ENCODE measurements around the gene TMEM164.
A peak's percentile ranks its signal among the peaks of the same experiment; 100 is the strongest.

TMEM164 gene

DNA sequence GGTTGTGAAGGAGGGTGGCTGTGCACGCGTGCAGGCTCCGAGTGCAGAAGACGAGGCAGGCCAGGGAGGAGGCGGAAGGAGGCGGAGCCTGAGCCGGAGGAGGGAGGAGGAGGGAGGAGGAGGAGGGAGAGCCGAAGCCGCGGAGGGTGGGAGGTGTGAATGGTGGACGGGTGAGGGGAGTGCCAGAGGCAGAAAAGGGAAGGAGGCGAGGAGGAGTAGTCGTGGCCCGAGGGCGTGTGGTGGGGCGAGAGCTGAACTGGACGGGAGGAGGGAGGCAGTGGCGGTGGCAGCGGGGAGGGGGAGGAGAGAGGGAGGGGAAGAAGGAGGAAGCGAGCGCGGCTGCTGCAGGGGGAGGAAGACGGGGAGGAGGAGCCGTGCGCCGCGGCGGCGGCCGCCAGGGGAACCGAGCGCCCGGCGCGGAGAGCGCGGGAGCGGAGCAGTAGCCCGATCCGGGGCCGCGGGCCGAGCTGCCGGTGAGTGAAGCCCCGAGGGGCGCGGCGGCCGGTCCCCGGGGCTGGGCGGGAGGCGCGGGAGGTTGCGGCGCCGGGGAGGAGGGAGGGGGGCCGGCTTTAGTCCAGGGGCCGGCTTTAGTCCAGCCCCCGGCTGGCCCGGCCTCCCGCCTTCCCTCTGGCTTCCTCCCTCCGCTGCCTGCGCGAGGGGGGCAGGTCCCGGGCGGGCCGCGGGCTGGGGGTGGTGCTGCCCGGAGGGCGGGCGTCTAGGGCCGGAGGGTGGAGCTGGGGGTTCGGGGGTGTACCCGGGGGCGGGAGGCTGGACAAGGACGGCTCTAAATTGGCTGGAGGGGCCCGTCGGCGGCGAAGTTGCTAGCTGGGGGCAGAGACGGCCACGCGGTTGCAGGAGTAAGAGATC, at the start of gene TMEM164:
TSS of gene TMEM164 (plus strand) at position 815 of the 867 bp plus-strand sequence. CDS start 661 bp downstream, outside the sequence.
- H3K9me2 ChIP-seq (replicated peaks; ENCODE audit: insufficient read depth, low read length), result no peaks in the 10 kb centered on the region
- H3K27ac ChIP-seq (ENCODE audit: low read length), result peak within 1 kb of the TSS; percentile 79
- H3K79me2 ChIP-seq (ENCODE audit: low read length), result peaks cover 45% of the 10 kb centered on the region
- no peaks in the 10 kb centered on the region for H3F3A ChIP-seq (ENCODE audit: insufficient read depth, low read length)
- H3K27me3 ChIP-seq (replicated peaks; ENCODE audit: insufficient read depth, low read length), result no peaks in the 10 kb centered on the region
- no peak for TF ChIP-seq EZH2 (optimal IDR thresholded peaks at IDR 0.05; ENCODE audit: low read depth, low read length)
- no peak for TF ChIP-seq EZH2phosphoT487 (IDR thresholded peaks at IDR 0.05; ENCODE audit: low read length)
- TF ChIP-seq, protein P1, sequence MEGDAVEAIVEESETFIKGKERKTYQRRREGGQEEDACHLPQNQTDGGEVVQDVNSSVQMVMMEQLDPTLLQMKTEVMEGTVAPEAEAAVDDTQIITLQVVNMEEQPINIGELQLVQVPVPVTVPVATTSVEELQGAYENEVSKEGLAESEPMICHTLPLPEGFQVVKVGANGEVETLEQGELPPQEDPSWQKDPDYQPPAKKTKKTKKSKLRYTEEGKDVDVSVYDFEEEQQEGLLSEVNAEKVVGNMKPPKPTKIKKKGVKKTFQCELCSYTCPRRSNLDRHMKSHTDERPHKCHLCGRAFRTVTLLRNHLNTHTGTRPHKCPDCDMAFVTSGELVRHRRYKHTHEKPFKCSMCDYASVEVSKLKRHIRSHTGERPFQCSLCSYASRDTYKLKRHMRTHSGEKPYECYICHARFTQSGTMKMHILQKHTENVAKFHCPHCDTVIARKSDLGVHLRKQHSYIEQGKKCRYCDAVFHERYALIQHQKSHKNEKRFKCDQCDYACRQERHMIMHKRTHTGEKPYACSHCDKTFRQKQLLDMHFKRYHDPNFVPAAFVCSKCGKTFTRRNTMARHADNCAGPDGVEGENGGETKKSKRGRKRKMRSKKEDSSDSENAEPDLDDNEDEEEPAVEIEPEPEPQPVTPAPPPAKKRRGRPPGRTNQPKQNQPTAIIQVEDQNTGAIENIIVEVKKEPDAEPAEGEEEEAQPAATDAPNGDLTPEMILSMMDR (IDR thresholded peaks at IDR 0.05; ENCODE audit: low read length), result no peak
- H2AFZ ChIP-seq (ENCODE audit: low read length), result peak within 1 kb of the TSS; percentile 37; the same call in 1 of the 2 replicates
- peak within 1 kb of the TSS; percentile 74 for H3K4me2 ChIP-seq (ENCODE audit: low read depth, low read length)
- no peaks in the 10 kb centered on the region for H4K20me1 ChIP-seq (ENCODE audit: insufficient read depth, low read length)
- DNase-seq, result peak; percentile 68
- H3K4me3 ChIP-seq (ENCODE audit: low read length), result peak within 1 kb of the TSS; percentile 70
- H3K9ac ChIP-seq (ENCODE audit: low read length), result peak within 1 kb of the TSS; percentile 77
- H3K9me3 ChIP-seq (replicated peaks; ENCODE audit: insufficient read depth, low read length), result no peaks in the 10 kb centered on the region
- no peaks in the 10 kb centered on the region for H3K36me3 ChIP-seq (replicated peaks; ENCODE audit: insufficient read depth, low read length)
- H3K4me1 ChIP-seq (ENCODE audit: low read length), result 0 out of 2 replicates have a peak, but pooled peaks cover 3% of the 10 kb centered on the region

DNA sequence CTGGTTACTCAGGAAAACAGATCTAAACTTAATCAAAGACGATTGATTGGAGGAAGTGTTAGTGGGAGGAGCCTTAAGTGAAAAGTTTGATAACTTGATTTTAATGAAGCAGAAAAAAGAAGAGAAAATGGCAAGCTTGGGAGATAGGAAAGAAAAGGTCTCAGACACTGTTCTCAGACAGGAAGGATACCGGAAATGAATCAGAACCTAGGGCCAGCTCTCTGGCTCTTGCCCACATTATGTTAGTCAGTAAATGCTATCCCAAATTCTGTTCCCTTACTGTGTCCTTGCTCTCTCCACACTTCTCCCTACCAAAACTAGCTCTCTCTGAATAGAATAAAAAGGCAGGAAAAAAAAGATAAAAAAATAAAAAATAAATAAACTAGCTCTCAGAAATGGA, 48.6 kb upstream of the TMEM164 start:
- Histone ChIP-seq H3K9me2 (replicated peaks; ENCODE audit: insufficient read depth, low read length) (no peaks in the 10 kb centered on the region), H3K4me2 (ENCODE audit: low read depth, low read length) (peak overlapping the region; percentile 67), H3K4me1 (ENCODE audit: low read length) (peaks cover 58% of the 10 kb centered on the region), H3K79me2 (ENCODE audit: low read length) (no peaks in the 10 kb centered on the region), H4K20me1 (ENCODE audit: insufficient read depth, low read length) (no peaks in the 10 kb centered on the region), H3K9me3 (replicated peaks; ENCODE audit: insufficient read depth, low read length) (no peaks in the 10 kb centered on the region), H3K27me3 (replicated peaks; ENCODE audit: insufficient read depth, low read length) (no peaks in the 10 kb centered on the region), H3K36me3 (replicated peaks; ENCODE audit: insufficient read depth, low read length) (no peaks in the 10 kb centered on the region), H3K27ac (ENCODE audit: low read length) (peak overlapping the region; percentile 97), H3K9ac (ENCODE audit: low read length) (peak overlapping the region; percentile 61), H3K4me3 (ENCODE audit: low read length) (peak overlapping the region; percentile 25; the same call in 1 of the 2 replicates), H3F3A (ENCODE audit: insufficient read depth, low read length) (peaks cover 16% of the 10 kb centered on the region), H2AFZ (ENCODE audit: low read length) (peak overlapping the region; percentile 43; the same call in 1 of the 2 replicates)
- TF ChIP-seq, protein P1 (IDR thresholded peaks at IDR 0.05; ENCODE audit: low read length), result no peak
- TF ChIP-seq EZH2phosphoT487 (IDR thresholded peaks at IDR 0.05; ENCODE audit: low read length) (no peak), EZH2 (optimal IDR thresholded peaks at IDR 0.05; ENCODE audit: low read depth, low read length) (no peak)
- DNase-seq, result peak; percentile 21

- H3K9ac ChIP-seq (ENCODE audit: low read length), result no peak overlapping the region
Observed at GRCh38 chrX:109954955-109955354, 48.0 kb upstream of the TMEM164 start.

More at GRCh38 chrX:109954955-109955354, 48.0 kb upstream of the TMEM164 start:
- Histone ChIP-seq H3K9me3 (replicated peaks; ENCODE audit: insufficient read depth, low read length) (no peaks in the 10 kb centered on the region), H3K9me2 (replicated peaks; ENCODE audit: insufficient read depth, low read length) (no peaks in the 10 kb centered on the region), H3K4me1 (ENCODE audit: low read length) (peaks cover 64% of the 10 kb centered on the region), H3K4me3 (ENCODE audit: low read length) (no peak overlapping the region), H3K27ac (ENCODE audit: low read length) (no peak overlapping the region), H3K79me2 (ENCODE audit: low read length) (no peaks in the 10 kb centered on the region), H4K20me1 (ENCODE audit: insufficient read depth, low read length) (no peaks in the 10 kb centered on the region), H2AFZ (ENCODE audit: low read length) (no peak overlapping the region), H3K36me3 (replicated peaks; ENCODE audit: insufficient read depth, low read length) (no peaks in the 10 kb centered on the region), H3K4me2 (ENCODE audit: low read depth, low read length) (no peak overlapping the region), H3K27me3 (replicated peaks; ENCODE audit: insufficient read depth, low read length) (no peaks in the 10 kb centered on the region), H3F3A (ENCODE audit: insufficient read depth, low read length) (peaks cover 16% of the 10 kb centered on the region)
- no peak for DNase-seq
- TF ChIP-seq, protein P1 (IDR thresholded peaks at IDR 0.05; ENCODE audit: low read length), result no peak

Measured in MM.1S (cell line).